GM12878 (cell line): Measurements from ENCODE around the gene MSS51. TPM values are rescaled to one million over a fixed set of nuclear protein-coding genes. Genes with fewer than 3 reads are reported as not detected.

Experiments
- ATAC-seq: fragments of 200-7000 bp; cut with Tn5 transposase; 3 replicates; pipeline ENCODE4 v1.9.1; 2020; ENCODE audit warnings: mild to moderate bottlenecking, moderate library complexity
- BruUV-seq: library from RNA; stranded (reverse); fragments of 400-500 nt; replicated peaks from 2 replicates; lab custom pipeline; 2021; lab: Mats Ljungman, UMichigan
- CTCF ChIA-PET: fragments of 300-600 bp; sonication (Branson Sonifier 250); formaldehyde crosslinking; extraction: SDS; loops from one replicate; lab custom pipeline; 2021; ENCODE audit warnings: inconsistent platforms; lab: Yijun Ruan, JAX
- POLR2A ChIA-PET: fragments of 350-600 bp; formaldehyde crosslinking; extraction: SDS; loops from one replicate; lab custom pipeline; 2021; ENCODE audit warnings: inconsistent platforms; lab: Charles Lee
- RAD21 ChIA-PET: fragments of 300-600 bp; sonication (Branson Sonifier 250); formaldehyde crosslinking; loops from one replicate; lab custom pipeline; 2023; ENCODE audit warnings: antibody characterized with exemption; ENCODE audit not compliant: unreplicated experiment; lab: Charles Lee
- SMC1A ChIA-PET: fragments of 300-600 bp; sonication (Branson Sonifier 250); formaldehyde crosslinking; loops from one replicate; lab custom pipeline; 2023; ENCODE audit not compliant: unreplicated experiment, uncharacterized antibody; lab: Charles Lee
- DNase-seq: peaks from one replicate; pipeline ENCODE4 v3.0.0-alpha.2; 2011; ENCODE audit warnings: low read depth, low spot score
- FAIRE-seq: peaks from 3 replicates; lab custom pipeline; 2011; peaks lifted over from hg19 to GRCh38; lab: Jason Lieb, UNC
- H2AFZ ChIP-seq: 2 replicates; pipeline ENCODE4 v1.6.0; 2011; ENCODE audit warnings: low read depth, low read length, control low read depth; ENCODE audit not compliant: control insufficient read depth
- H3K27ac ChIP-seq: 2 replicates; pipeline ENCODE4 v1.5.1; 2011; ENCODE audit warnings: control low read depth; ENCODE audit not compliant: control insufficient read depth, insufficient read depth
- H3K27me3 ChIP-seq, 2 experiments: replicated peaks in 1 of 2; 2 replicates each; pipeline versions ENCODE4 v1.6.0 to v1.6.1; 2011; ENCODE audit warnings: low read length in 1 of 2; ENCODE audit not compliant: control insufficient read depth in 2 of 2, insufficient read depth in 2 of 2
- H3K36me3 ChIP-seq, 2 experiments: 2 replicates each; pipeline ENCODE4 v1.5.1; 2011; ENCODE audit warnings: low read length in 1 of 2; ENCODE audit not compliant: control insufficient read depth in 2 of 2, insufficient read depth in 2 of 2
- H3K4me1 ChIP-seq: 2 replicates; pipeline ENCODE4 v1.6.1; 2011; ENCODE audit warnings: mild to moderate bottlenecking, low read length, moderate library complexity, mixed read lengths; ENCODE audit not compliant: control insufficient read depth, insufficient read depth
- H3K4me2 ChIP-seq: 2 replicates; pipeline ENCODE4 v1.6.0; 2011; ENCODE audit warnings: control low read depth; ENCODE audit not compliant: control insufficient read depth, insufficient read depth
- H3K4me3 ChIP-seq: fragments of 200-600 bp; sonication (generic); 2 replicates; pipeline ENCODE4 v1.5.1; 2016
- H3K79me2 ChIP-seq: 2 replicates; pipeline ENCODE4 v1.6.0; 2011; ENCODE audit warnings: low read length; ENCODE audit not compliant: control insufficient read depth, insufficient read depth
- H3K9ac ChIP-seq: 2 replicates; pipeline ENCODE4 v1.8.0; 2011; ENCODE audit warnings: low read length, control low read depth, mixed read lengths; ENCODE audit not compliant: control insufficient read depth, insufficient read depth
- H3K9me3 ChIP-seq: replicated peaks from 3 replicates; pipeline ENCODE4 v1.5.1; 2011; ENCODE audit warnings: mild to moderate bottlenecking, low read length; ENCODE audit not compliant: control insufficient read depth, insufficient read depth
- H4K20me1 ChIP-seq: 2 replicates; pipeline ENCODE4 v1.6.0; 2011; ENCODE audit not compliant: control insufficient read depth, insufficient read depth
- CBFB ChIP-seq: IDR thresholded peaks from 2 replicates; pipeline ENCODE4 v1.6.1; 2016; ENCODE audit warnings: antibody characterized with exemption, low read depth
- DPF2 ChIP-seq: fragments of 450-650 bp; IDR thresholded peaks from 2 replicates; pipeline ENCODE4 v1.6.1; 2017; ENCODE audit warnings: mild to moderate bottlenecking
- ETV6 ChIP-seq, 2 experiments: fragments of 450-650 bp in 1 of 2; IDR thresholded peaks in 1 of 2; conservative IDR thresholded peaks in 1 of 2; 2 replicates each; pipeline ENCODE4 v1.6.1; 2014; ENCODE audit warnings: antibody characterized with exemption in 1 of 2, borderline replicate concordance in 1 of 2, low read depth in 1 of 2, mild to moderate bottlenecking in 1 of 2, moderate library complexity in 1 of 2
- KLF5 ChIP-seq: fragments of 450-650 bp; IDR thresholded peaks from 2 replicates; pipeline ENCODE4 v1.6.1; 2014; ENCODE audit warnings: mild to moderate bottlenecking; ENCODE audit not compliant: partially characterized antibody
- MEF2A ChIP-seq: IDR thresholded peaks from 2 replicates; pipeline ENCODE4 v1.6.1; 2011; ENCODE audit warnings: low read depth, mild to moderate bottlenecking, low read length, moderate library complexity; ENCODE audit not compliant: insufficient read depth
- NR2C2 ChIP-seq: IDR thresholded peaks from 2 replicates; pipeline ENCODE4 v1.6.1; 2011; ENCODE audit warnings: borderline replicate concordance, low read depth; ENCODE audit not compliant: control insufficient read depth, insufficient read length
- RAD51 ChIP-seq: fragments of 450-650 bp; IDR thresholded peaks from 2 replicates; pipeline ENCODE4 v1.6.1; 2016; ENCODE audit warnings: moderate library complexity, mild to moderate bottlenecking, inconsistent platforms
- SUPT20H ChIP-seq: IDR thresholded peaks from 2 replicates; pipeline ENCODE4 v1.6.1; 2011; ENCODE audit warnings: low read depth, mild to moderate bottlenecking, low read length, moderate library complexity, borderline replicate concordance; ENCODE audit not compliant: control insufficient read depth
- TCF3 ChIP-seq: IDR thresholded peaks from 2 replicates; pipeline ENCODE4 v1.6.1; 2012; ENCODE audit warnings: low read depth, mild to moderate bottlenecking, low read length, borderline replicate concordance; ENCODE audit not compliant: insufficient read depth
- ZNF622 ChIP-seq: fragments of 450-650 bp; IDR thresholded peaks from 2 replicates; pipeline ENCODE4 v1.6.1; 2017; ENCODE audit warnings: mild to moderate bottlenecking, inconsistent platforms
- WGBS: methylation state at CpG from one replicate; pipeline ENCODE4 v1.1.6; 2016; ENCODE audit warnings: low lambda C conversion rate; ENCODE audit not compliant: insufficient replicate concordance, insufficient coverage; ENCODE audit errors: missing lambda C conversion rate; 5-methylcytosine and 5-hydroxymethylcytosine counted together
- in situ Hi-C: fragments of 300-500 bp; cut with MboI; formaldehyde crosslinking; loops from 9 replicates; pipeline ENCODE4 v1.14.3; 2018; ENCODE audit warnings: mixed read lengths
- intact Hi-C: fragments of 100-400 bp; cut with micrococcal nuclease; formaldehyde crosslinking; loops from one replicate; pipeline ENCODE4 v1.14.2; 2022; ENCODE audit not compliant: unreplicated experiment
- polyA plus RNA-seq, 11 experiments: library from polyadenylated mRNA; depleted of rRNA in 4 of 11; unstranded in 6 of 11; stranded (reverse) in 5 of 11; fragments of >200 nt; fragmentation: Nextera tagmentation in 4 of 11; fragmentation: Illumina TruSeq in 1 of 11; extraction: Ambion mirVana in 4 of 11; extraction: Trizol in 1 of 11; gene quantifications; 1 replicate in 1 of 11; 2 replicates in 10 of 11; pipeline versions ENCODE4 v1.2.1 to v1.2.3, GENCODE V29; 2011 to 2016; ENCODE audit warnings: inconsistent platforms in 2 of 11, missing spikeins in 2 of 11, low read depth in 1 of 11
- total RNA-seq, 4 experiments: library from RNA; depleted of rRNA in 3 of 4; stranded (reverse); fragments of >200 nt in 3 of 4; fragmentation: Illumina TruSeq in 1 of 4; extraction: Trizol in 1 of 4; gene quantifications; 2 replicates each; pipeline versions ENCODE4 v1.2.1 to v1.2.3, GENCODE V29; 2013 to 2021
- TF ChIP-seq, protein P1 (sequence below): IDR thresholded peaks from 2 replicates; pipeline ENCODE4 v1.6.1; 2011; ENCODE audit warnings: borderline replicate concordance, low read depth, mild to moderate bottlenecking, moderate library complexity, low read length; ENCODE audit not compliant: insufficient read depth, poor library complexity, severe bottlenecking
- TF ChIP-seq, protein P2 (sequence below): fragments of 450-650 bp; conservative IDR thresholded peaks from 2 replicates; pipeline ENCODE4 v1.6.1; 2017; ENCODE audit warnings: mild to moderate bottlenecking, moderate library complexity

The MSS51 gene
- total and polyA plus RNA-seq, 10 of the 15 experiments (the other 5 are each of a cell fraction or from before 2014, with no cell fraction given), result 0.06 to 2.1 (median 1.5) TPM

DNA sequence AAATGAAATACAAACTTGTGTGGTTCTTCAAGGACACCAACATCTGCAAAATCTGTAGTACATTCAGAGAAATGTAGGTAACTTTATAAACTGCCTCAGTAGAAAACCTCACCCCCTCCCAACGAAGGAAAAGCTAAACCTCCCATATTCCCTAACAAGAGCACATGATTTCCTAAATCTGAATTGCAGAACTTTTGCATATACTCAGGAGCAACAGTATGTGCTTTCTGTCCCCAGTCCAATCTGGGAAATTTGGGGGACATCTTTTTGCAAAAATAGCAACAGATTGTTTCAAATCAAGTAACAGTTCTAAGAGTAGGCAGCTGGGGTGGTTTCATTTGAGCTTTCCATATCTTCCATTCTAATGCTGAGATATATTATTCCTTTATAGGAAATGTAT lies 15.8 kb upstream of the MSS51 start:
- ATAC-seq (no peak), FAIRE-seq (no peak), DNase-seq (no peak)
- WGBS, result 26% methylated on average over 1 of the region's 1 CpG
- no peaks in the 10 kb centered on the region for H3K27me3 ChIP-seq
- no peaks in the 10 kb centered on the region for H3K9me3 ChIP-seq
- H4K20me1 ChIP-seq, result no peaks in the 10 kb centered on the region
- TF ChIP-seq, protein P1, sequence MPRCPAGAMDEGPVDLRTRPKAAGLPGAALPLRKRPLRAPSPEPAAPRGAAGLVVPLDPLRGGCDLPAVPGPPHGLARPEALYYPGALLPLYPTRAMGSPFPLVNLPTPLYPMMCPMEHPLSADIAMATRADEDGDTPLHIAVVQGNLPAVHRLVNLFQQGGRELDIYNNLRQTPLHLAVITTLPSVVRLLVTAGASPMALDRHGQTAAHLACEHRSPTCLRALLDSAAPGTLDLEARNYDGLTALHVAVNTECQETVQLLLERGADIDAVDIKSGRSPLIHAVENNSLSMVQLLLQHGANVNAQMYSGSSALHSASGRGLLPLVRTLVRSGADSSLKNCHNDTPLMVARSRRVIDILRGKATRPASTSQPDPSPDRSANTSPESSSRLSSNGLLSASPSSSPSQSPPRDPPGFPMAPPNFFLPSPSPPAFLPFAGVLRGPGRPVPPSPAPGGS, result peak; percentile 27
- TF ChIP-seq ETV6 (conservative IDR thresholded peaks at IDR 0.05 in 1 of 2, IDR thresholded peaks at IDR 0.05 in 1 of 2; ENCODE audit: borderline replicate concordance in 1 of 2, low read depth in 1 of 2), result no peak
- H3K79me2 ChIP-seq, result no peaks in the 10 kb centered on the region
- CTCF ChIA-PET, result no interaction called here
- in situ Hi-C loops (no loop called here), intact Hi-C loops (no loop called here)
- POLR2A ChIA-PET, result no interaction called here
- RAD21 ChIA-PET, result interaction anchor here (0.5 kb wide), 1 partner anchor 774 kb away, joined by 3 read pairs; no protein-coding TSS in a partner anchor
- H3K4me3 ChIP-seq, result no peak overlapping the region
- H2AFZ ChIP-seq, result no peak overlapping the region
- no peak overlapping the region for H3K27ac ChIP-seq
- H3K36me3 ChIP-seq, result peaks cover 2 to 4% of the 10 kb centered on the region in 2 experiments; a peak in 3 of 4 replicates
- SMC1A ChIA-PET, result no interaction called here
- H3K4me1 ChIP-seq, result no peaks in the 10 kb centered on the region
- H3K4me2 ChIP-seq, result no peak overlapping the region
- no peak overlapping the region for H3K9ac ChIP-seq
- no TSS peak for BruUV-seq

DNA sequence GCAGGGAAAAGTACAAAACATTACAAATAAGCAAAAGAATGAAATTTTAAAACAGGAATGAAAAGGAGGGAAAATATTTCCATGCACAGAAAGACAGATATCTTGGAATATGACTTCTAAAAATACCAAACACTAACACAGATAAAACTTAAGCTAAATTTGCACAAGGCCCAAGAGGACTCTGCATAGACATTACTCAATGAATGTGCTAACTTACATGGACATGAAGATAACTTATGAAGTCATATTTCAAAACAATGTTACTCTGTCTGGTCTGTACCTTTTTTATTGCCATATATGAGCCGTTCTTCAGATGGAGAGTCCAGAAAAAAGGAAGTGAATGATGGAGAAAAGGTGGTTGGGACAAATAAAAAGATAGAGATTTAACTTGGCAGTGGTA lies 15.0 kb upstream of the MSS51 start:
- no peak overlapping the region for H3K4me2 ChIP-seq
- in situ Hi-C loops, result no loop called here
- CTCF ChIA-PET, result no interaction called here
- H3K9me3 ChIP-seq, result no peaks in the 10 kb centered on the region
- ATAC-seq, result no peak
- no peak overlapping the region for H3K9ac ChIP-seq
- intact Hi-C loops, result no loop called here
- POLR2A ChIA-PET, result no interaction called here
- RAD21 ChIA-PET, result no interaction called here
- H3K4me3 ChIP-seq, result no peak overlapping the region
- H3K36me3 ChIP-seq, result peaks cover 2 to 4% of the 10 kb centered on the region in 2 experiments; a peak in 3 of 4 replicates
- no peak for DNase-seq
- no peaks in the 10 kb centered on the region for H3K27me3 ChIP-seq
- no peaks in the 10 kb centered on the region for H4K20me1 ChIP-seq
- H3K4me1 ChIP-seq, result no peaks in the 10 kb centered on the region
- no TSS peak for BruUV-seq
- FAIRE-seq, result no peak
- no peaks in the 10 kb centered on the region for H3K79me2 ChIP-seq
- no peak overlapping the region for H2AFZ ChIP-seq
- WGBS, result 100% methylated on average over 1 of the region's 1 CpG
- no peak overlapping the region for H3K27ac ChIP-seq
- SMC1A ChIA-PET, result no interaction called here
- TF ChIP-seq ZNF622, result no peak
- no peak for TF ChIP-seq CBFB
- TF ChIP-seq, protein P1, result no peak
- no peak for TF ChIP-seq KLF5
- no peak for TF ChIP-seq RAD51
- TF ChIP-seq, protein P2, sequence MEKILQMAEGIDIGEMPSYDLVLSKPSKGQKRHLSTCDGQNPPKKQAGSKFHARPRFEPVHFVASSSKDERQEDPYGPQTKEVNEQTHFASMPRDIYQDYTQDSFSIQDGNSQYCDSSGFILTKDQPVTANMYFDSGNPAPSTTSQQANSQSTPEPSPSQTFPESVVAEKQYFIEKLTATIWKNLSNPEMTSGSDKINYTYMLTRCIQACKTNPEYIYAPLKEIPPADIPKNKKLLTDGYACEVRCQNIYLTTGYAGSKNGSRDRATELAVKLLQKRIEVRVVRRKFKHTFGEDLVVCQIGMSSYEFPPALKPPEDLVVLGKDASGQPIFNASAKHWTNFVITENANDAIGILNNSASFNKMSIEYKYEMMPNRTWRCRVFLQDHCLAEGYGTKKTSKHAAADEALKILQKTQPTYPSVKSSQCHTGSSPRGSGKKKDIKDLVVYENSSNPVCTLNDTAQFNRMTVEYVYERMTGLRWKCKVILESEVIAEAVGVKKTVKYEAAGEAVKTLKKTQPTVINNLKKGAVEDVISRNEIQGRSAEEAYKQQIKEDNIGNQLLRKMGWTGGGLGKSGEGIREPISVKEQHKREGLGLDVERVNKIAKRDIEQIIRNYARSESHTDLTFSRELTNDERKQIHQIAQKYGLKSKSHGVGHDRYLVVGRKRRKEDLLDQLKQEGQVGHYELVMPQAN, result no peak
- no peak for TF ChIP-seq DPF2
- TF ChIP-seq NR2C2, result no peak
- no peak for TF ChIP-seq TCF3
- no peak for TF ChIP-seq SUPT20H
- TF ChIP-seq MEF2A, result no peak
